Calu3 (cell line): ENCODE results near the gene NFATC3. TPM values are rescaled to one million over a fixed set of nuclear protein-coding genes. Genes with fewer than 3 reads are reported as not detected.
A peak's percentile ranks its signal among the peaks of the same experiment; 100 is the strongest.

Source experiments
- BruUV-seq: library from RNA; stranded (reverse); fragments of 400-500 nt; replicated peaks from 2 replicates; lab custom pipeline; 2021; lab: Mats Ljungman, UMichigan
- CTCF ChIA-PET: fragments of 300-600 bp; sonication (Branson Sonifier 250); formaldehyde crosslinking; loops from one replicate; lab custom pipeline; 2022; ENCODE audit warnings: antibody characterized with exemption; lab: Charles Lee
- DNase-seq: peaks from one replicate; pipeline ENCODE4 v3.0.0; 2022
- H3K27ac Mint-ChIP-seq: one replicate; pipeline ENCODE4 v1.8.0; 2022; ENCODE audit warnings: mixed read lengths; ENCODE audit not compliant: unreplicated experiment
- H3K27me3 Mint-ChIP-seq: one replicate; pipeline ENCODE4 v1.8.0; 2022; ENCODE audit warnings: mixed read lengths; ENCODE audit not compliant: unreplicated experiment
- H3K36me3 Mint-ChIP-seq: one replicate; pipeline ENCODE4 v1.8.0; 2022; ENCODE audit warnings: mild to moderate bottlenecking, moderate library complexity, mixed read lengths; ENCODE audit not compliant: insufficient read depth, unreplicated experiment
- H3K4me1 Mint-ChIP-seq: one replicate; pipeline ENCODE4 v1.8.0; 2022; ENCODE audit warnings: mild to moderate bottlenecking, low read depth, mixed read lengths; ENCODE audit not compliant: unreplicated experiment
- H3K4me3 Mint-ChIP-seq: one replicate; pipeline ENCODE4 v1.8.0; 2022; ENCODE audit warnings: mild to moderate bottlenecking, low read depth, moderate library complexity, mixed read lengths; ENCODE audit not compliant: unreplicated experiment
- H3K9me3 Mint-ChIP-seq: one replicate; pipeline ENCODE4 v1.8.0; 2022; ENCODE audit warnings: low read depth, mixed read lengths; ENCODE audit not compliant: unreplicated experiment
- CTCF ChIP-seq: fragments of 200-600 bp; IDR thresholded peaks from one replicate; pipeline ENCODE4 v1.8.0; 2022; ENCODE audit warnings: antibody characterized with exemption; ENCODE audit not compliant: unreplicated experiment
- intact Hi-C: fragments of 100-400 bp; cut with micrococcal nuclease; formaldehyde crosslinking; loops from one replicate; pipeline ENCODE4 v1.10.0; 2022; ENCODE audit not compliant: unreplicated experiment
- total RNA-seq: library from RNA; stranded (reverse); gene quantifications from 2 replicates; pipeline ENCODE4 v1.2.3, GENCODE V29; 2022

NFATC3 gene
- total RNA-seq, 1 experiment from 2014 or later, result 39.3 TPM

GRCh38 chr16:68231384-68232136, 146.4 kb downstream of the NFATC3 start:
- no peaks in the 10 kb centered on the region for H3K9me3 Mint-ChIP-seq
- no TSS peak for BruUV-seq
- peaks cover 30% of the 10 kb centered on the region for H3K4me1 Mint-ChIP-seq
- TF ChIP-seq CTCF, result no peak
- CTCF ChIA-PET, result interaction anchor here (0.5 kb wide), 1 partner anchor 227 kb away, joined by 5 read pairs; no protein-coding TSS in a partner anchor
- peaks cover 86% of the 10 kb centered on the region for H3K36me3 Mint-ChIP-seq
- no peaks in the 10 kb centered on the region for H3K27me3 Mint-ChIP-seq
- H3K4me3 Mint-ChIP-seq, result no peak overlapping the region
- intact Hi-C loops, result no loop called here
- no peak for DNase-seq
- H3K27ac Mint-ChIP-seq, result no peak overlapping the region

- Mint-ChIP-seq H3K27ac (no peak overlapping the region), H3K9me3 (no peaks in the 10 kb centered on the region), H3K36me3 (peaks cover 88% of the 10 kb centered on the region), H3K27me3 (no peaks in the 10 kb centered on the region), H3K4me3 (no peak overlapping the region), H3K4me1 (peaks cover 37% of the 10 kb centered on the region)
- CTCF ChIA-PET, result interaction anchor here (0.5 to 0.7 kb wide), 2 partner anchors 228 to 1200 kb away, joined by 5 to 6 read pairs; no protein-coding TSS in a partner anchor
- DNase-seq, result no peak
- intact Hi-C loops, result no loop called here
- TF ChIP-seq CTCF, result no peak
- no TSS peak for BruUV-seq
These were observed 147.2 kb downstream of the NFATC3 start for GRCh38 chr16:68232335-68232734.

GRCh38 chr16:68233085-68233834, 148.1 kb downstream of the NFATC3 start:
- H3K27me3 Mint-ChIP-seq, result no peaks in the 10 kb centered on the region
- peak overlapping the region; percentile 74 for H3K4me3 Mint-ChIP-seq
- H3K9me3 Mint-ChIP-seq, result no peaks in the 10 kb centered on the region
- H3K4me1 Mint-ChIP-seq, result peaks cover 30% of the 10 kb centered on the region
- intact Hi-C loops, result no loop called here
- H3K27ac Mint-ChIP-seq, result peak overlapping the region; percentile 95
- no peak for TF ChIP-seq CTCF
- peaks cover 90% of the 10 kb centered on the region for H3K36me3 Mint-ChIP-seq
- BruUV-seq, result no TSS peak
- no peak for DNase-seq
- CTCF ChIA-PET, result interaction anchor here (0.7 kb wide), 2 partner anchors 165 to 1201 kb away, joined by 6 to 9 read pairs; no protein-coding TSS in a partner anchor

GRCh38 chr16:68233835-68234187, 148.6 kb downstream of the NFATC3 start:
- intact Hi-C loops, result loop anchor here (2.0 kb wide), 1 partner anchor 91 kb away; no protein-coding TSS in a partner anchor
- peaks cover 93% of the 10 kb centered on the region for H3K36me3 Mint-ChIP-seq
- no TSS peak for BruUV-seq
- DNase-seq, result no peak
- CTCF ChIA-PET, result interaction anchor here (1.0 to 1.4 kb wide), 4 partner anchors 11 to 193 kb away, joined by 3 to 6 read pairs (median 3); partner anchors contain the start of genes NFATC3, PLA2G15 and SLC7A6
- peaks cover 30% of the 10 kb centered on the region for H3K4me1 Mint-ChIP-seq
- H3K27ac Mint-ChIP-seq, result peak overlapping the region; percentile 95
- H3K9me3 Mint-ChIP-seq, result no peaks in the 10 kb centered on the region
- H3K4me3 Mint-ChIP-seq, result peak overlapping the region; percentile 74
- no peaks in the 10 kb centered on the region for H3K27me3 Mint-ChIP-seq
- no peak for TF ChIP-seq CTCF
